Left ventricle myocardium inferior (tissue), 1 donor: ENCODE measurements around the gene SCFD2. TPM values are rescaled to one million over a fixed set of nuclear protein-coding genes. Genes with fewer than 3 reads are reported as not detected.

Source experiments
- DNase-seq: peaks from one replicate; pipeline ENCODE4 v3.0.0-alpha.2; 2020
- H3K27ac ChIP-seq: fragments of 200-600 bp; replicated peaks from 2 replicates; pipeline ENCODE4 v1.8.0; 2021
- H3K27me3 ChIP-seq: fragments of 200-600 bp; 2 replicates; pipeline ENCODE4 v1.8.0; 2021; ENCODE audit warnings: low read depth
- H3K36me3 ChIP-seq: fragments of 200-600 bp; 2 replicates; pipeline ENCODE4 v1.8.0; 2021
- H3K4me1 ChIP-seq: fragments of 200-600 bp; 2 replicates; pipeline ENCODE4 v1.8.0; 2021
- H3K4me3 ChIP-seq: fragments of 200-600 bp; 2 replicates; pipeline ENCODE4 v1.8.0; 2021; ENCODE audit warnings: mild to moderate bottlenecking, moderate library complexity
- H3K9me3 ChIP-seq: fragments of 200-600 bp; replicated peaks from 2 replicates; pipeline ENCODE4 v1.8.0; 2021
- intact Hi-C: fragments of 100-400 bp; cut with micrococcal nuclease; formaldehyde crosslinking; loops from one replicate; pipeline ENCODE4 v1.11.0; 2022
- total RNA-seq: library from RNA; stranded (reverse); fragmentation: NEBNext Ultra II Directional; extraction: Animal tissue kit (Norgen Biotek cat#: 25700); gene quantifications from one replicate; pipeline ENCODE4 v1.2.1, GENCODE V29; 2021
- TF ChIP-seq, protein P1 (sequence below): fragments of 200-600 bp; IDR thresholded peaks from 2 replicates; pipeline ENCODE4 v1.8.0; 2021; ENCODE audit warnings: antibody characterized with exemption, mild to moderate bottlenecking, borderline replicate concordance
- donor health status: DM: no; HTN: yes; CAD: no; lungs with severe emphysema.

The SCFD2 gene
- total RNA-seq, 1 donor from 2014 or later, result 9.3 TPM

DNA sequence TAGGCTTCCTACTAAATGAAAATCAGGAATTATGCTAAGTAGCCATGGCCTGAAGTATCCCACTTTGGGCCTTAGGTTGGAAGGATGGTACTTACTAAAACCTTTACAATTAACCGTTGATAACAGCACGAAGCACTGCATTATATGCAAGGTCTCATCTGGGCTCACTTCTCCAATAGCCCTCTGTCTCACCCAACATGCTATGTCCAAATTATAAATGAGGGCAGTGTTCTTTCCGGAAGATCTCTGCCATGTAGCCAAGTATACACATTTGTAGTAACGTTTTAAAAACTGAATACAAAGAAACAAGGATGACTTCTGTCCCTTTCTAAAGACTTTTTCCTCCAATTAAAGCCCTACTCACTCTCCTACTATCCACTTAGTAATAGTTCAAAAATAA lies 51.6 kb downstream of the SCFD2 start:
- no peaks in the 10 kb centered on the region for H3K36me3 ChIP-seq
- H3K27me3 ChIP-seq, result no peaks in the 10 kb centered on the region
- peaks cover 8% of the 10 kb centered on the region for H3K4me1 ChIP-seq
- H3K4me3 ChIP-seq, result no peak overlapping the region
- no peak overlapping the region for H3K27ac ChIP-seq
- no peak for DNase-seq
- TF ChIP-seq, protein P1, sequence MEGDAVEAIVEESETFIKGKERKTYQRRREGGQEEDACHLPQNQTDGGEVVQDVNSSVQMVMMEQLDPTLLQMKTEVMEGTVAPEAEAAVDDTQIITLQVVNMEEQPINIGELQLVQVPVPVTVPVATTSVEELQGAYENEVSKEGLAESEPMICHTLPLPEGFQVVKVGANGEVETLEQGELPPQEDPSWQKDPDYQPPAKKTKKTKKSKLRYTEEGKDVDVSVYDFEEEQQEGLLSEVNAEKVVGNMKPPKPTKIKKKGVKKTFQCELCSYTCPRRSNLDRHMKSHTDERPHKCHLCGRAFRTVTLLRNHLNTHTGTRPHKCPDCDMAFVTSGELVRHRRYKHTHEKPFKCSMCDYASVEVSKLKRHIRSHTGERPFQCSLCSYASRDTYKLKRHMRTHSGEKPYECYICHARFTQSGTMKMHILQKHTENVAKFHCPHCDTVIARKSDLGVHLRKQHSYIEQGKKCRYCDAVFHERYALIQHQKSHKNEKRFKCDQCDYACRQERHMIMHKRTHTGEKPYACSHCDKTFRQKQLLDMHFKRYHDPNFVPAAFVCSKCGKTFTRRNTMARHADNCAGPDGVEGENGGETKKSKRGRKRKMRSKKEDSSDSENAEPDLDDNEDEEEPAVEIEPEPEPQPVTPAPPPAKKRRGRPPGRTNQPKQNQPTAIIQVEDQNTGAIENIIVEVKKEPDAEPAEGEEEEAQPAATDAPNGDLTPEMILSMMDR, result no peak
- intact Hi-C loops, result no loop called here
- no peaks in the 10 kb centered on the region for H3K9me3 ChIP-seq

DNA sequence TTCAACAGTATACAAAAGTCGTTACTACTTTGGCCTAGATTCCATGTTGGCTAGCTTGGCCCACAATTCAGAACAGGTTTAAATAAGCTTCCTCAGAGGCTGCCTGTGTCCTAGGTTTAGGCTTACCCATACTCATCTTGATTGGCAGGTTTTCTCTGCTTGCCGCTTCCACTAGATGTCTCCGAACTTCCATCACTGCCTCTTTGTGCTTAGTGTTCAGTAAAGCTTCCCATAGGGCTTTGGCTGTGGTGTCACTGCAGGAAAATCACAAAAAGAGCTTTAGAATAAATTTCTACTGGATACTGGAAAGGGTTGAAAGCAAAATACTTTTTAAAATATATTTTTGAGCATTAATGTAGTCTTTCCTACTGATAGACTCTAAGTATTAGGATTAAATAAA lies 52.4 kb downstream of the SCFD2 start:
- H3K4me3 ChIP-seq, result no peak overlapping the region
- no peak overlapping the region for H3K27ac ChIP-seq
- TF ChIP-seq, protein P1, result peak; percentile 22
- H3K36me3 ChIP-seq, result no peaks in the 10 kb centered on the region
- no peak for DNase-seq
- H3K27me3 ChIP-seq, result no peaks in the 10 kb centered on the region
- H3K4me1 ChIP-seq, result peaks cover 8% of the 10 kb centered on the region
- intact Hi-C loops, result no loop called here
- H3K9me3 ChIP-seq, result no peaks in the 10 kb centered on the region

DNA sequence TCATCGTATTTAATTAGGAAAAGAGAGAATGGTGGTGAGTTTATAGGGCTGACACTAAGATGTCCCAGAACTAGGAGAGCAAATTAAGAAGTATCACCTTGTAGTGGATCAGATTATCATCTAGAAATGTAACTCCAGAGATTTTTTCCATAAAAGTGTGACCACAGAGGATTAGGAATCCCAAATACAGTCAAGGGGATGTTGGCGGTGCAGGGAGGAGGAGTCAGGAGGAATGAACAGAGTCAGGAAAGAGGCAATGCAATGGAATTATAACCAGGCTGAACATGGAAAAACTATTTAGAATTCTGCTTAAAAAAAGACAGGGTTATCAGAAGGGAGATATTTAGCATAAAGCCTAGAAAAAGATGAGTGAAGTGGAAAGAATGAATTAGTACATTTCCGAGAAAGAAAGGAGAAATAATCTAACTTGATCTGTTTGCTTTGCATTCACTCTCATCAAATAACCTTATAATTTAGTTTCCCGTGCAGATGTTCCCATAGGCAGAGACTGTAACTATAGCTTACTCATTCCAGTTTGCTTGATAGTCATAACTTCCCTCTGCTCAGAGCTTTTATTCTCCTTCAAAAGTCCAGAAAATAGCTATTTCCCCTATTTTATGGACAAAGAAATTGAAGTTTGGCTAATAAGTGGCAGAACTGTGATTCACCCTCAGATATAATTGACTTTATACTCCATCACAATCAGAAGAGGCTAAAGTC lies 56.4 kb downstream of the SCFD2 start:
- no peak overlapping the region for H3K27ac ChIP-seq
- intact Hi-C loops, result no loop called here
- H3K4me1 ChIP-seq, result no peaks in the 10 kb centered on the region
- H3K4me3 ChIP-seq, result no peak overlapping the region
- TF ChIP-seq, protein P1, result no peak
- no peaks in the 10 kb centered on the region for H3K27me3 ChIP-seq
- H3K9me3 ChIP-seq, result no peaks in the 10 kb centered on the region
- H3K36me3 ChIP-seq, result peaks cover 2% of the 10 kb centered on the region
- no peak for DNase-seq

DNA sequence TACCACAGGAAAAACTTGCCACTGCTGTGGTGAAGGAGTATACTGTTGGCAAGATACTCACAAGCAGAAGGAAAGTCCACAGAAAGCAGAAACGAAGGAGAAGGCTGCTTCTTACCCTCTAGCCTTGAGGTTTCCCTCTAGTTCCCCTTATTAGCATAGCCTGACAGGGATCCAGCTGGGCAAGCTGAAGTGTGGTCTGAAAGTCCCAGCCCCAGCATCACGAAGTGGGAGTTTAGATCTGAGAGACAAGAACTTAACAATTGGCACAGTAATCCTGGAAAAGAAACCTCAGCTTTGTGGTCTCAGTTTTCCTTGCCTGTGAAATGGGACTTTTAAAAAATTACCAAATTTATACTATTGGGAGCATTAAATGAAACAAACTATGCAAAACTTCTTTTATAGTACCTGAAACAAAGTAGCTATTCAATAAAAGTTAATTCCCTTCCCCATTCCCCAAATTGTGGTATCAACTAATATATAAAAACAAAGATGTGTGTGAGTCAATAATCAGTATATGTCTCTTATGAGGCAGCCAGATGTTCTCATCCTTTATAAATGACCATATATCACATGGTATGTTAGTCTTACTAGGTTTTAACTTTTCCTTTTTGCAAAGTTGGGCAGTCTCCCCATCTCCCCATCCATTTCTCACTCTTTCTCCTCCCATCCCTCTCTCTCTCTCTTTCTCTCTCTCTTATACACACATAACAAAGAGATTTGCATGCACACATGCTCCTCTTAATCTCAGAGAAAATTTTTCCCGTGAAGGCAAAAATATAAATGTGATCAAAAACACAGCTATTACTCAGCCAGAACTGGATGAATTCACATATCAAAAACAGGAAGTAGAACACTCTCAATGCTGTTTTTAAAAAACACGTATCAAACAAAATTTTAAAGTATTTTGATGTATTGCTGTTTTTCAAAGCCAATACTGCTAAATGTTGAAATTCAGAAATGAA lies 57.8 kb downstream of the SCFD2 start:
- no peak for DNase-seq
- peaks cover 3% of the 10 kb centered on the region for H3K9me3 ChIP-seq
- no peaks in the 10 kb centered on the region for H3K27me3 ChIP-seq
- no peaks in the 10 kb centered on the region for H3K4me1 ChIP-seq
- TF ChIP-seq, protein P1, result no peak
- no peak overlapping the region for H3K27ac ChIP-seq
- H3K36me3 ChIP-seq, result peaks cover 7% of the 10 kb centered on the region
- intact Hi-C loops, result no loop called here
- H3K4me3 ChIP-seq, result no peak overlapping the region

DNA sequence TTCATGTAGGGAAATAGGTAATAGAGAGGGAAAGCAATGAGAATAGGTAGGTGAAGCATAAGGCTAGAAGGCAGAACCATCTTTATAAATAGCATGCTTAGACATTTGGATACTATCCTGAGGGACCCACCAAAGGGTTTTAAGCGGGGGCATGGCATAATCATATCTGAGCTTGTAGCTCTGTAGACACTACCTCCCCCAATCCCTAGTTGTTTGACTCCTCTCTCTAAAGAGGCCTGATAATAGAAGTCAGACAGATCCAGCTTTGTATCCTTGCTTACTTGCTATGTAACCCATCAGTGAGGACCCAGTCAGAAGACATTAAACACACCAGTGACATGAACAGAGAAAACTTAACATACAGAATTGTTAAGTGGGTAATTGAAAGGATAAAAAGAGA lies 58.7 kb downstream of the SCFD2 start:
- TF ChIP-seq, protein P1, result no peak
- intact Hi-C loops, result no loop called here

More for the DNA sequence above, 58.7 kb downstream of the SCFD2 start:
- Histone ChIP-seq H3K4me3 (no peak overlapping the region), H3K4me1 (no peaks in the 10 kb centered on the region), H3K27ac (no peak overlapping the region), H3K27me3 (no peaks in the 10 kb centered on the region), H3K9me3 (peaks cover 6% of the 10 kb centered on the region), H3K36me3 (peaks cover 7% of the 10 kb centered on the region)
- no peak for DNase-seq
